Measurements from ENCODE around the gene RHOD. TPM values are rescaled to one million over a fixed set of nuclear protein-coding genes. Genes with fewer than 3 reads are reported as not detected.

Gene RHOD
- total and polyA plus RNA-seq, 2 of the 8 experiments (the other 6 are each of a cell fraction or from before 2014, with no cell fraction given) = 12.1 to 17.6 TPM

- Histone ChIP-seq H3K4me3 (ENCODE audit: extremely low read depth in 1 of 4, insufficient read depth in 2 of 4, low read depth in 3 of 4, low read length in 4 of 4) (peak overlapping the region in 1 of 4 experiments; percentile 62; a peak in 1 of 8 replicates), H3K9me3 (ENCODE audit: insufficient read depth in 2 of 2, low read depth in 1 of 2, low read length in 1 of 2) (no peaks in the 10 kb centered on the region), H4K8ac (ENCODE audit: extremely low read depth, insufficient read depth, low read length) (no peak overlapping the region), H3K56ac (replicated peaks; ENCODE audit: insufficient read length, low read depth, low read length) (no peak overlapping the region), H3K4me2 (ENCODE audit: insufficient read depth in 1 of 2, low read depth in 2 of 2, low read length in 2 of 2) (no peak overlapping the region; a peak in 1 of 4 replicates), H2AK5ac (ENCODE audit: low read depth, low read length) (no peak overlapping the region), H2BK120ac (replicated peaks; ENCODE audit: low read depth, low read length) (no peak overlapping the region), H3K4me1 (replicated peaks in 1 of 4; ENCODE audit: control insufficient read depth in 3 of 4, insufficient read depth in 4 of 4, low read length in 3 of 4) (peaks cover 0 to 12% (median 4%) of the 10 kb centered on the region in 4 experiments; a peak in 4 of 7 replicates), H3K23ac (ENCODE audit: insufficient read length) (no peak overlapping the region), H4K91ac (replicated peaks; ENCODE audit: insufficient read length, low read length) (no peak overlapping the region), H3K14ac (ENCODE audit: insufficient read length) (no peak overlapping the region), H2AFZ (ENCODE audit: low read length) (no peak overlapping the region), H2BK5ac (ENCODE audit: low read depth, low read length) (no peak overlapping the region), H2BK12ac (ENCODE audit: low read depth, low read length) (no peak overlapping the region), H3K79me1 (ENCODE audit: low read depth, low read length) (no peaks in the 10 kb centered on the region; the same call in 1 of the 2 replicates), H3K4ac (replicated peaks; ENCODE audit: insufficient read length, low read depth, low read length) (no peak overlapping the region), H2BK20ac (ENCODE audit: low read length) (no peak overlapping the region), H3K27ac (ENCODE audit: low read depth, low read length) (no peak overlapping the region), H3K79me2 (ENCODE audit: control insufficient read depth in 1 of 2, insufficient read depth in 2 of 2, low read length in 2 of 2) (peaks cover 14 to 22% of the 10 kb centered on the region in 2 experiments), H2BK15ac (ENCODE audit: low read length) (no peak overlapping the region), H3K27me3 (replicated peaks in 1 of 4; ENCODE audit: control insufficient read depth in 3 of 4, extremely low read depth in 1 of 4, insufficient read depth in 3 of 4, low read length in 3 of 4) (no peaks in the 10 kb centered on the region), H4K5ac (ENCODE audit: insufficient read length, low read depth, low read length) (no peak overlapping the region), H3K9ac (replicated peaks in 1 of 4; ENCODE audit: extremely low read depth in 1 of 4, low read depth in 3 of 4, low read length in 3 of 4) (no peak overlapping the region), H3K23me2 (ENCODE audit: low read depth, low read length) (peaks cover 10% of the 10 kb centered on the region; the same call in 1 of the 2 replicates), H4K20me1 (replicated peaks in 1 of 2; ENCODE audit: control insufficient read depth in 1 of 2, insufficient read depth in 2 of 2, low read length in 2 of 2) (peaks cover 2 to 3% of the 10 kb centered on the region in 2 experiments), H3K18ac (ENCODE audit: extremely low read depth, low read length) (no peak overlapping the region), H3K36me3 (ENCODE audit: control insufficient read depth in 2 of 4, insufficient read depth in 4 of 4, low read length in 3 of 4) (peaks cover 0 to 7% (median 0%) of the 10 kb centered on the region in 4 experiments; a peak in 1 of 8 replicates)
- DNase-seq (ENCODE audit: low read depth in 1 of 2, low spot score in 2 of 2) (no peak), FAIRE-seq (no peak)
- POLR2A ChIA-PET (ENCODE audit: partially characterized antibody) = interaction anchor here (0.8 to 1.9 kb wide), 6 partner anchors 41 to 172 kb away, joined by 3 to 7 read pairs (median 4); partner anchors contain the start of gene ANKRD13D
- 87% methylated on average over 3 of the region's 3 CpGs; no CpG with 5 or more reads in 1 of the 2 experiments for WGBS, 2 experiments (ENCODE audit: extremely low coverage in 1 of 2, insufficient coverage in 1 of 2, insufficient read length in 1 of 2, insufficient replicate concordance in 2 of 2, low coverage in 1 of 2, low lambda C conversion rate in 2 of 2, missing lambda C conversion rate in 1 of 2)
- CTCF ChIA-PET (ENCODE audit: partially characterized antibody) = interaction anchor here (0.5 to 3.2 kb wide), 6 partner anchors 11 to 88 kb away, joined by 3 to 17 read pairs (median 4); no protein-coding TSS in a partner anchor
- TF ChIP-seq TBP (IDR thresholded peaks at IDR 0.05; ENCODE audit: low read depth, low read length) (no peak), TCF12 (IDR thresholded peaks at IDR 0.05; ENCODE audit: low read depth, low read length) (no peak), JUND (IDR thresholded peaks at IDR 0.05; ENCODE audit: low read length) (no peak), ATF2 (IDR thresholded peaks at IDR 0.05; ENCODE audit: low read length) (no peak), SP1 (IDR thresholded peaks at IDR 0.05; ENCODE audit: low read depth, low read length) (no peak), POLR2A (IDR thresholded peaks at IDR 0.05; ENCODE audit: control extremely low read depth in 1 of 2, low read depth in 2 of 2, low read length in 2 of 2) (no peak), JUN (IDR thresholded peaks at IDR 0.05; ENCODE audit: low read depth, low read length) (no peak), NRF1 (IDR thresholded peaks at IDR 0.05; ENCODE audit: low read depth, low read length) (no peak), SAP30 (IDR thresholded peaks at IDR 0.05; ENCODE audit: insufficient read depth, insufficient replicate concordance, low read length) (no peak), KDM5A (IDR thresholded peaks at IDR 0.05; ENCODE audit: low read length) (no peak), MAFK (IDR thresholded peaks at IDR 0.05; ENCODE audit: low read depth, low read length) (no peak), SRF (IDR thresholded peaks at IDR 0.05; ENCODE audit: low read depth, low read length) (no peak), SP4 (IDR thresholded peaks at IDR 0.05; ENCODE audit: low read length) (no peak)
Measured at GRCh38 chr11:67116758-67117105, 60.1 kb downstream of the RHOD start.

Data from H1 (cell line).